ENCODE data around the gene SPACA9. TPM values are rescaled to one million over a fixed set of nuclear protein-coding genes. Genes with fewer than 3 reads are reported as not detected.

The SPACA9 gene
- total and polyA plus RNA-seq, 2 of the 4 experiments (the other 2 are of a cell fraction), result 0.90 to 4.9 TPM

DNA sequence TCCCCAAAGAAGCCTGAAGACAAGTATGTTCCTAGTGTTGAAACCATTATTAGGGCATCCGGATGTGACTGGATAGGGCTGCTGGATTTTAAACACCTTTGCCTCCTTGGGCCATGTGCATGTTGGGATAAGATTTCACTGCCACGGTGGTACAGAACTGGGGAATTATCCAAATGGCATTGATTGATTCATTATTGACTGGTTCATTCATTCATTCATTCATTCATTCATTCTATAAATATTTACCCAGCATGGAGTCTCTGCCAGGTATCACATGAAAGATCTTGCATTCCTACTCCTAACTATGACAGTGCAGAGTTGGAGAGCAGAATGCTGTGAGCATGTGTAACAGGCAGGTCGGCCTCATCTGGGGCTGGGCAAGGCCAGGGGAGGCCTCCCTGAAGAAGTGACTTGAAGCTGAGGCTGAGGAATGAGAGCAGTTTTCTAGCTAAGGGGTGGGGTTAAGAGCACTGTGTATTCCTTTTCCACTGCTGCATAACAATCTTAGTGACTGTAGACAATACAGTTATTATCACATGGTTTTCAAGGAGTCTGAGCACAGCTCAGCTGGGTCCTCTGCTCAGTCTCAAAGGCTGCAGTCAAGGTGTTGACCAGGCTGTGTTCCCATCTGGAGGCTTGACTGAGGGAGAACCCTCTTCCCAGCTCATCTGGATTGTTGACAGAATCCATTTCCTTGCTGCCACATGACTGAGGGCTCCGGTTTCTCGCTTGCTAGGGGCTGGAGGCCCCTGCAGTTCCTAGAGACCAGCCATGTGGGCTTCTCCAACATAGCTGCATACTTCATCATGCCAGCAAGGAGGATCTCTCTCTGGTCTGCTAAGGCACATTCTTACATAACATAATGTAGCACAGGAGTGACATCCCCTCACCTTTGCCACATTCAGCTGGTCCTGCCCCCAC lies 36.3 kb upstream of the SPACA9 start:
- H4K5ac ChIP-seq (ENCODE audit: low read depth, low read length), result no peak overlapping the region
- no peaks in the 10 kb centered on the region for H3K9me3 ChIP-seq (ENCODE audit: control insufficient read depth, insufficient read depth, low read length)
- H3K27ac ChIP-seq (ENCODE audit: insufficient read depth, low read length), result no peak overlapping the region
- no peak overlapping the region for H3K18ac ChIP-seq (ENCODE audit: low read depth, low read length)
- ATAC-seq (ENCODE audit: low read depth) (no peak), DNase-seq (no peak)
- peaks cover 8% of the 10 kb centered on the region for H3K27me3 ChIP-seq (ENCODE audit: control insufficient read depth, insufficient read depth, low read length)
- H3K14ac ChIP-seq (replicated peaks; ENCODE audit: low read depth, low read length), result no peak overlapping the region
- H3K9ac ChIP-seq (ENCODE audit: low read depth, low read length), result no peak overlapping the region
- no peak overlapping the region for H2BK15ac ChIP-seq (ENCODE audit: low read depth, low read length)
- in situ Hi-C loops (cut with MboI; ENCODE audit: low sequenced_read_pairs) (no loop called here), intact Hi-C loops (cut with micrococcal nuclease) (no loop called here), dilution Hi-C loops (cut with HindIII; ENCODE audit: low sequenced_read_pairs, unreplicated experiment) (no loop called here)
- no peak overlapping the region for H2BK120ac ChIP-seq (ENCODE audit: low read depth, low read length)
- H2BK5ac ChIP-seq (ENCODE audit: low read depth, low read length, poor library complexity, severe bottlenecking), result no peak overlapping the region
- no peak overlapping the region for H3K23ac ChIP-seq (ENCODE audit: low read depth, low read length)
- no CpG with 5 or more reads among the region's 5 CpGs for WGBS, 2 experiments (ENCODE audit: extremely low coverage in 2 of 2, insufficient read length in 1 of 2)
- no peaks in the 10 kb centered on the region for H4K20me1 ChIP-seq (ENCODE audit: insufficient read depth, low read length)
- no peak overlapping the region for H4K91ac ChIP-seq (ENCODE audit: insufficient read depth, low read depth, low read length)
- no peak overlapping the region for H3K4me2 ChIP-seq (ENCODE audit: low read depth, low read length)
- BruUV-seq (replicated peaks), result no TSS peak
- no peak overlapping the region for H3K56ac ChIP-seq (ENCODE audit: extremely low read depth, insufficient read depth, low read length)
- no peaks in the 10 kb centered on the region for H3K36me3 ChIP-seq (ENCODE audit: control insufficient read depth, insufficient read depth, low read length)
- H3K4ac ChIP-seq (ENCODE audit: low read depth, low read length), result no peak overlapping the region
- H3K4me1 ChIP-seq (ENCODE audit: control insufficient read depth, insufficient read depth, low read length), result peaks cover 2% of the 10 kb centered on the region; the same call in 1 of the 2 replicates
- H2BK20ac ChIP-seq (ENCODE audit: low read depth, low read length), result no peak overlapping the region
- ChIA-PET CTCF (no interaction called here), POLR2A (ENCODE audit: unreplicated experiment) (no interaction called here)
- H4K8ac ChIP-seq (ENCODE audit: low read depth in 2 of 2, low read length in 2 of 2), result no peak overlapping the region
- H3K79me1 ChIP-seq (ENCODE audit: low read depth in 1 of 2, low read length in 2 of 2), result no peaks in the 10 kb centered on the region
- H2AK5ac ChIP-seq (ENCODE audit: low read depth, low read length), result no peak overlapping the region
- no peaks in the 10 kb centered on the region; the same call in 1 of the 2 replicates for H3K9me1 ChIP-seq (ENCODE audit: insufficient read depth, low read length)
- H2AK9ac ChIP-seq (replicated peaks; ENCODE audit: low read depth, low read length, poor library complexity), result no peak overlapping the region
- H3K4me3 ChIP-seq (ENCODE audit: insufficient read depth, low read depth, low read length), result no peak overlapping the region
- no peak overlapping the region for H2AFZ ChIP-seq (replicated peaks; ENCODE audit: low read length, poor library complexity)
- TF ChIP-seq BHLHE40 (IDR thresholded peaks at IDR 0.05; ENCODE audit: low read depth, low read length) (no peak), MXI1 (IDR thresholded peaks at IDR 0.05; ENCODE audit: borderline replicate concordance, low read depth, low read length) (no peak), SMC3 (IDR thresholded peaks at IDR 0.05; ENCODE audit: low read depth, low read length) (no peak), RFX5 (IDR thresholded peaks at IDR 0.05; ENCODE audit: low read depth, low read length) (no peak), CEBPB (IDR thresholded peaks at IDR 0.05; ENCODE audit: low read depth, low read length) (no peak), MAZ (IDR thresholded peaks at IDR 0.05; ENCODE audit: borderline replicate concordance, low read depth, low read length) (no peak), POLR2A (IDR thresholded peaks at IDR 0.05; ENCODE audit: low read depth, low read length) (no peak), FOS (IDR thresholded peaks at IDR 0.05; ENCODE audit: low read depth, low read length) (no peak), RCOR1 (IDR thresholded peaks at IDR 0.05; ENCODE audit: insufficient replicate concordance, low read length) (no peak), MAFK (IDR thresholded peaks at IDR 0.05; ENCODE audit: low read depth, low read length) (no peak), NFE2L2 (IDR thresholded peaks at IDR 0.05; ENCODE audit: low read depth, low read length) (no peak), ELK1 (IDR thresholded peaks at IDR 0.05; ENCODE audit: borderline replicate concordance, low read depth, low read length) (no peak), CTCF (conservative IDR thresholded peaks at IDR 0.05; ENCODE audit: low read depth, low read length) (no peak), RAD21 (IDR thresholded peaks at IDR 0.05; ENCODE audit: low read length) (no peak)
- TF ChIP-seq, protein P1, sequence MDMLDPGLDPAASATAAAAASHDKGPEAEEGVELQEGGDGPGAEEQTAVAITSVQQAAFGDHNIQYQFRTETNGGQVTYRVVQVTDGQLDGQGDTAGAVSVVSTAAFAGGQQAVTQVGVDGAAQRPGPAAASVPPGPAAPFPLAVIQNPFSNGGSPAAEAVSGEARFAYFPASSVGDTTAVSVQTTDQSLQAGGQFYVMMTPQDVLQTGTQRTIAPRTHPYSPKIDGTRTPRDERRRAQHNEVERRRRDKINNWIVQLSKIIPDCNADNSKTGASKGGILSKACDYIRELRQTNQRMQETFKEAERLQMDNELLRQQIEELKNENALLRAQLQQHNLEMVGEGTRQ (IDR thresholded peaks at IDR 0.05; ENCODE audit: low read depth, low read length), result no peak
